Skeletal muscle satellite cell (primary cell): ENCODE results near the gene FBXL17.

Experiments
- H3K27me3 ChIP-seq: 2 replicates; pipeline ENCODE4 v1.7.0; 2013; ENCODE audit warnings: low read length; ENCODE audit not compliant: control insufficient read depth, insufficient read depth
- H3K36me3 ChIP-seq: 2 replicates; pipeline ENCODE4 v1.7.0; 2013; ENCODE audit warnings: mild to moderate bottlenecking, control low read depth, low read length; ENCODE audit not compliant: insufficient read depth
- H3K4me1 ChIP-seq: 2 replicates; pipeline ENCODE4 v1.7.0; 2013; ENCODE audit warnings: low read length; ENCODE audit not compliant: control insufficient read depth, insufficient read depth
- H3K4me2 ChIP-seq: 2 replicates; pipeline ENCODE4 v1.7.0; 2013; ENCODE audit warnings: mild to moderate bottlenecking, low read length
- H3K4me3 ChIP-seq: 2 replicates; pipeline ENCODE4 v1.7.0; 2013; ENCODE audit warnings: low read length
- H3K9ac ChIP-seq: 2 replicates; pipeline ENCODE4 v1.7.0; 2013; ENCODE audit warnings: mild to moderate bottlenecking, low read depth, low read length, moderate library complexity
- H3K9me3 ChIP-seq: replicated peaks from 2 replicates; pipeline ENCODE4 v1.7.0; 2013; ENCODE audit warnings: mild to moderate bottlenecking, control low read depth, low read length

The FBXL17 gene

GRCh38 chr5:107919969-107920368 lies 461.9 kb downstream of the FBXL17 start:
- H3K4me1 ChIP-seq = no peaks in the 10 kb centered on the region
- no peak overlapping the region for H3K4me3 ChIP-seq
- H3K9me3 ChIP-seq = no peaks in the 10 kb centered on the region
- no peaks in the 10 kb centered on the region for H3K27me3 ChIP-seq
- H3K9ac ChIP-seq = no peak overlapping the region
- H3K4me2 ChIP-seq = no peak overlapping the region
- H3K36me3 ChIP-seq = no peaks in the 10 kb centered on the region

- Histone ChIP-seq H3K9me3 (no peaks in the 10 kb centered on the region), H3K27me3 (no peaks in the 10 kb centered on the region), H3K4me2 (no peak overlapping the region), H3K4me1 (no peaks in the 10 kb centered on the region), H3K4me3 (no peak overlapping the region), H3K9ac (no peak overlapping the region), H3K36me3 (no peaks in the 10 kb centered on the region)
Measured at GRCh38 chr5:107919361-107919760, 462.5 kb downstream of the FBXL17 start.

GRCh38 chr5:107917983-107918382 lies 463.9 kb downstream of the FBXL17 start:
- no peak overlapping the region for H3K4me2 ChIP-seq
- H3K4me1 ChIP-seq = no peaks in the 10 kb centered on the region
- H3K9ac ChIP-seq = no peak overlapping the region
- H3K27me3 ChIP-seq = no peaks in the 10 kb centered on the region
- no peaks in the 10 kb centered on the region for H3K9me3 ChIP-seq
- no peaks in the 10 kb centered on the region for H3K36me3 ChIP-seq
- no peak overlapping the region for H3K4me3 ChIP-seq

GRCh38 chr5:107916731-107917725 lies 464.9 kb downstream of the FBXL17 start:
- H3K4me1 ChIP-seq = no peaks in the 10 kb centered on the region

GRCh38 chr5:107915176-107915812 lies 466.6 kb downstream of the FBXL17 start:
- Histone ChIP-seq H3K9me3 (no peaks in the 10 kb centered on the region), H3K36me3 (no peaks in the 10 kb centered on the region), H3K4me2 (no peak overlapping the region), H3K4me3 (no peak overlapping the region), H3K27me3 (no peaks in the 10 kb centered on the region), H3K9ac (no peak overlapping the region), H3K4me1 (no peaks in the 10 kb centered on the region)

More at GRCh38 chr5:107916731-107917725, 464.9 kb downstream of the FBXL17 start:
- no peak overlapping the region for H3K9ac ChIP-seq
- H3K27me3 ChIP-seq = no peaks in the 10 kb centered on the region
- no peaks in the 10 kb centered on the region for H3K9me3 ChIP-seq
- H3K4me3 ChIP-seq = no peak overlapping the region
- no peaks in the 10 kb centered on the region for H3K36me3 ChIP-seq
- no peak overlapping the region for H3K4me2 ChIP-seq

GRCh38 chr5:107913494-107913893 lies 468.4 kb downstream of the FBXL17 start:
- no peaks in the 10 kb centered on the region for H3K36me3 ChIP-seq

GRCh38 chr5:107900721-107901120 lies 481.2 kb downstream of the FBXL17 start:
- H3K9me3 ChIP-seq = no peaks in the 10 kb centered on the region
- no peaks in the 10 kb centered on the region for H3K27me3 ChIP-seq
- no peaks in the 10 kb centered on the region for H3K4me1 ChIP-seq
- H3K4me2 ChIP-seq = no peak overlapping the region
- no peak overlapping the region for H3K4me3 ChIP-seq
- H3K9ac ChIP-seq = no peak overlapping the region
- H3K36me3 ChIP-seq = no peaks in the 10 kb centered on the region

More at GRCh38 chr5:107913494-107913893, 468.4 kb downstream of the FBXL17 start:
- no peaks in the 10 kb centered on the region for H3K27me3 ChIP-seq
- H3K4me1 ChIP-seq = no peaks in the 10 kb centered on the region
- no peak overlapping the region for H3K4me2 ChIP-seq
- no peak overlapping the region for H3K4me3 ChIP-seq
- H3K9me3 ChIP-seq = no peaks in the 10 kb centered on the region
- no peak overlapping the region for H3K9ac ChIP-seq

GRCh38 chr5:107894361-107894760 lies 487.5 kb downstream of the FBXL17 start:
- Histone ChIP-seq H3K36me3 (no peaks in the 10 kb centered on the region), H3K9me3 (no peaks in the 10 kb centered on the region), H3K4me2 (no peak overlapping the region), H3K27me3 (no peaks in the 10 kb centered on the region), H3K4me1 (peaks cover 7% of the 10 kb centered on the region), H3K9ac (no peak overlapping the region), H3K4me3 (no peak overlapping the region)

GRCh38 chr5:107893642-107894041 lies 488.3 kb downstream of the FBXL17 start:
- no peak overlapping the region for H3K4me3 ChIP-seq
- H3K27me3 ChIP-seq = no peaks in the 10 kb centered on the region
- H3K4me2 ChIP-seq = no peak overlapping the region
- no peaks in the 10 kb centered on the region for H3K36me3 ChIP-seq
- H3K4me1 ChIP-seq = peaks cover 7% of the 10 kb centered on the region
- no peaks in the 10 kb centered on the region for H3K9me3 ChIP-seq
- no peak overlapping the region for H3K9ac ChIP-seq

- H3K9me3 ChIP-seq = no peaks in the 10 kb centered on the region
- H3K36me3 ChIP-seq = no peaks in the 10 kb centered on the region
- H3K27me3 ChIP-seq = no peaks in the 10 kb centered on the region
- no peak overlapping the region for H3K9ac ChIP-seq
- no peak overlapping the region for H3K4me2 ChIP-seq
- no peak overlapping the region for H3K4me3 ChIP-seq
- H3K4me1 ChIP-seq = peaks cover 6% of the 10 kb centered on the region
Measured at GRCh38 chr5:107889387-107889786, 492.5 kb downstream of the FBXL17 start.

- Histone ChIP-seq H3K4me2 (no peak overlapping the region), H3K4me3 (no peak overlapping the region), H3K36me3 (no peaks in the 10 kb centered on the region), H3K9ac (no peak overlapping the region), H3K9me3 (no peaks in the 10 kb centered on the region), H3K4me1 (no peaks in the 10 kb centered on the region), H3K27me3 (no peaks in the 10 kb centered on the region)
Measured at GRCh38 chr5:107888541-107888940, 493.4 kb downstream of the FBXL17 start.
